Putamen (tissue), 1 donor: Measurements from ENCODE around the gene TMEM9.

Experiments
- DNase-seq: peaks from one replicate; pipeline ENCODE4 v3.0.0-alpha.2; 2016; ENCODE audit warnings: low spot score

TMEM9 gene

DNA sequence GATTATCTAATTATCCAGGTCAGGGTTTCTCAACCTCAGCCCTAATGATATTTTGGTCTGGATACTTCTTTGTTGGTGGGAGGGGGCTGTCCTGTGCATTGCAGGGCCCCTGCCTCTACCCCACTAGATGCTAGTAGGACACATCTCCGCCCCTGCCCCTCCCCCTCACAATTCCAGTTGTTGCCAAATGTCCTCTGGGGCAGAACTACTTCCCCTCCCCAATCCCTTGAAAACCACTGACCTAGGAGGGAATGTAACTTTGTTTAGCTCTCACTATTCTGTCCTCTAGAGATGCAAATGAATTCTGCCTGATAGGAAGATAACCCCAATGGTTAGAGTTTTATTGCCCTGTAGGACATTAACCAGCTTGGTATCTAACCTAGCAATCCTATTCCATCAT, 50.1 kb downstream of the TMEM9 start:
- DNase-seq, result no peak

- no peak for DNase-seq
These were observed 50.6 kb downstream of the TMEM9 start for GRCh38 chr1:201103666-201104065.

GRCh38 chr1:201100169-201100930, 53.9 kb downstream of the TMEM9 start:
- no peak for DNase-seq

- DNase-seq, result no peak
These were observed 55.1 kb downstream of the TMEM9 start for GRCh38 chr1:201098992-201099677.

DNA sequence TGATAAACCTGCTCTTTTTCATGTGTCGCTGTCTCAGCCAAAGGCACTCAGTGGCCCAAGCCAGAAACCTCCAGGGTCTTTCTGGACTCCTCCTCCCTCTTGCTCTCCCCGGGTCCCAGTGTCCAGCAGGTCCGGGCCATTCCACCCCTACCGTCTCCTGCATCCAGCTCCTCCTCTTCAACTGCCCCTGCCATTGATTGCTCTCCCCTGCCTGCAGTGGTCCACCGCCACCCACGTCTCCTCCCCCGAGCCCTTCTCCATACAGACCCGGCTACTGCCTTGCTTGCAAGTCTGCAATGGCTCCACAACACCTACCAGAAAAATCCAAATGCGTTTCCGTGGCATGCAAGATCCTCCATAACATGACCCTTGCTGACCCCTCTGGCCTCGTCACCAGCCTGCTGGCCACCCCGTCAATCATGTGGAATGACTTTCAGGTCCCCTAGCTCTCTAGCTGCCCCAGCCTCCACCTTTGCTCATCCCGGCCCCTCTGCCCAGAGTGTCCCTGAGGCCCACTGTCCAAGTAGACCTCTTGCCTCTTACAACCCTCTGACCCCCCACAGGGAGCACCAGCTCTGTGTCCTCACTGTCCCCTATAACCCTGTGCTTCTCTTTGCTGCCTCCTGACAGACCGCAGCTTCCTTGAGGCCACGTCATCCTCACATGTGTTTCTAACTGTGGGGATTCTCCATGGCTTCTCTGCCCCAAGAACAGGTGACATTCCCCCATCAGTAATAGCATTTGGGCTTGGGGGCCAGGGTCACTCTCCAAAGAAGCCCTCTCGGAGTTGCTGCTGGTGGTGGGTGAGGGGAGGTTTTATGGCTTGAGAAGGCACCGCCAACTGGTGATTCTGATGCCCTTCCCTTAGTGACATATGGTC, 57.1 kb downstream of the TMEM9 start:
- DNase-seq, result no peak

DNA sequence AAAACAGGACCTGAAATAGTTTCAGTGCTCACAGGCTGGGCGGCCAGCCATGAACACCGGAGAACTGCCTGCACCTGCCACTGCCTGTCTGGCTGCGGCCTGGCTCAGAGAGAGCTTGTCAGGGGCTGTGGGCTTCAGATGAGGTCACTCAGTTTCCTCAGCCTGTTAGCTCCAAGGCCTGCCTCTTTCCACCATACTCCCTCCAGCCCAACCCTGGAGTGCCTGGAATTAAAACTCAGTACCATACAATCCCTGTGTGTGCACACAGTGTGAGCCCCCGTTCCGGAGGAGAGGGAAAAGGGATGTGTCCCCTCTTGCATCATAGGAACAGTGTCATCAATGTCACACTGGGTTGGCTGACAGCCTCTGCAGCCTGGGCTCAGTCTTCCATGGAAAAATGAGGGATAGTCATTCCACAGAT, 58.2 kb downstream of the TMEM9 start:
- no peak for DNase-seq

- DNase-seq, result peak; percentile 45
These were observed 58.7 kb downstream of the TMEM9 start for GRCh38 chr1:201095581-201095980.

- no peak for DNase-seq
These were observed 59.4 kb downstream of the TMEM9 start for GRCh38 chr1:201094832-201095231.

GRCh38 chr1:201093962-201094361, 60.3 kb downstream of the TMEM9 start:
- no peak for DNase-seq

- DNase-seq, result no peak
These were observed 60.7 kb downstream of the TMEM9 start for GRCh38 chr1:201093561-201093960.

GRCh38 chr1:201092738-201093137, 61.5 kb downstream of the TMEM9 start:
- DNase-seq, result no peak

DNA sequence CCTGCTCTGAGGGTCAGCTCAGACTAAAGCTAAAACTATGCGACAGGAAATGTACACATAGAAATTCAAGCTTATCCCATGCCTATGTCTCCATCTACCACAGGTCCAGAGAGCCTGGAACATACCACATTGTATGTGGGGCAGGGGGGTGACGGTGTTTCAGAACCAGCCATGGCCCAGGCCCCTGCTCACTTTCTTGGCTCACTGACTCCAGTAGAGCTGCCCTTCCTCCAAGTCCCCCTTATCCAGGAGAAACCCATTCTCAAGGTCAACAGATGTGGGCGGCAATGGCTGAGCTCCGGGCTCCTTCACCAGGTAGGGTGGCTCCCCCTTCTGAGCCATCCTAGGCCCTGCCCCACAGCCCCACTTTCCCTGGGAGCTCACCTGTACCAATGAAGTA, 63.0 kb downstream of the TMEM9 start:
- DNase-seq, result no peak

DNA sequence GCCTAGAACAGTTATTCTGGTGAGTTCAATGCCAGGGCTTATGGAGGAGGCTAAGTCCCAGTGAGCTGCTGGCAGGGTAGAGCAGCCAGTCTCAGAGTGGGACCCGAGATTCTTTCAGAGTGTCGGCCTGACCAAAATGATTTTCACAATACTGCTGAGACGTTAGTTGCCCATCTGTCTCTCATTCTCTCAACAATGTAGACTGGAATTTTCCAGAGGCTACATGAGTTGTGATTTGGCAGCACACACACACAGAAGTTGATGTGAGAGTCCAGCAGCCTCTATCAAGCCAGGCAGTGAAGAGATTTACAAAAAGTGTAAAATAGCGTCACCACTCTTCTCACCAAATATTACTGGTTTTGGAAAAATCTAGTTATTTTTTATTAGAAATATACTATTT, 63.7 kb downstream of the TMEM9 start:
- DNase-seq, result no peak

GRCh38 chr1:201089596-201089995, 64.7 kb downstream of the TMEM9 start:
- no peak for DNase-seq

DNA sequence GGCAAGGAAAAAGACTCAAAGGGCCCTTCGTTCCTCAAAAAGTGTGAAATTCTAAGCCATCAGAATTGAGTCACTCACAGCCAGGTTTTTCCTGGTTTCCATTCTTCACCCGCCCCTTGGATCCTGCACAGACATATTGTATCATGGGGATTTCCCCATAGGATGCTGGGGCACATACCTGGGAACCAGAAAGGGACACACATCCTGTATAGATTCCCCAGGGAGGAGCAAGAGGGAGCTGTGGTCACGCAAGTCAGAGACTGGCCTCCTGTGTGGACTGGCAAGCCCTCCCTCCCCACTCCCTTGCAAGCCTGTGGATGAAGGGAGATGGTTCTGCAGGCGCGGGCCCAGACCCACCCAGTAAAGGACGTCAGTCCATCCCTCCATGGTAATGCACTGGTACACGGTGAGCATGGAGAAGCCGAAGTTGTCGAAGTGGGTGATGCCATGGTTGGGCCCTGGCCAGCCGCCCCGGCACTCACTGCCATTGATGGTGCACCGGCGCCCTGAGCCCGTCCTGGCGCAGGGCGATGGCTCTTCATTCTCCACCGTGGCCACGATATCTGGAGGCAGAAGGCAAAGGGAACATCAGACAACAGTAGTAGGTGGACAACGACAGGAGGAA, 65.3 kb downstream of the TMEM9 start:
- no peak for DNase-seq

DNA sequence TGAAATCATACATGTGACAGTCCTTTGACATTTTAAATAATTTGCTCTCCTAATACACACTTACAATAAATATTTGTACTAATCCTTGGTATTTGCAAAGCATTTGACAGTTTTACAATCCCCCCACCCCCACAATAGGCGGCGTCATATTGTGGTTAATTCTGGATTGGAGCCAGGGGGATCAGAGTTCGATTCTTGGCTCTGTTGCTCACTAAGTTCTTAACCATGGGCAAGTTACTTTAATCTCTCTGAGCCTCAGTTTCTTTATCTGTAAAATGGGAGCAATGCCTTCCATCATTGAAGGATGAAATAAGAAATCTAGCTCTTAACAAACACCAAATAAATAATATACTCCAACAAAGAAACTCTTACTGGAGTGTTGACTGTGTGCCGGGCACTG, 65.9 kb downstream of the TMEM9 start:
- DNase-seq, result no peak

DNA sequence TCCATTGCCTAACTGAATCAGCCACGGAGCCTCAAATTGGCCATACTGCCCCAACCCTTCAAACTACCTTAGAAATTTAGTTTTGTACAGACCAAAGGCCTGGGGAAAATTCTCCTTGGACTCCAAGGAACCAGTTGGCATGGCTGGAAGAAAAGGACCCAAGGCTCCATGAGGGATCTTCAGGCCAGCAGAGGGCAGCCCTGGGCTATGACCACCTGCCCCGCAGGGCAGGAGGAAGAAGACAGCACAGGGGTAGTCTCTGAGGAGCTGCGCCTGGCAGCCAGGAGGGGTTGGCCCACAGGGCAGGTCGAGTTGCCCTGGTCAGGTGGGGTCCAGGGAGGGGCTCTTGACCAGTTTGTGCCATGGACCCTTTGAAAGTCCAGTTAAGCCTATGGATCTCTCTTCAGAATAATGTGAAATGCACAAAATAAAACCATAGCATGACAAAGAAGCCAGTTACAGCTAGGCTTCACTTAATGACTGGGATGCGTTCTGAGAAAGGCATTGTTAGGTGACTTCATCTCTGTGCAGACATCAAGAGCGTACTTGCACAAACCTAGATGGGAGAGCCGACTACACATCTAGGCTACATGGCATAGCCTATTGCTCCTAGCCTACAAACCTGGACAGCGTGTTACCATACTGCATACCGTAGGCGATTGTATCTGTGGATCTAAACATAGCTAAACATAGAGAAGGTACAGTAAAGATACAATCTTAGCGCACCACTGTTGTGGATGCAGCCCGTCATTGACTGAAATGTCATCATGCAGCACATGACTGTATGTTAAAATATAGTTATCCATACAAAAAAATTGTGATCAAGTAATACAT, 68.2 kb downstream of the TMEM9 start:
- peak; percentile 18 for DNase-seq
